Activated B cell treated with CpG ODN at 0.5 μM for 24 hours (primary cell): Measurements from ENCODE around the gene ITSN2. TPM values are rescaled to one million over a fixed set of nuclear protein-coding genes. Genes with fewer than 3 reads are reported as not detected.

Source experiments
- ATAC-seq: fragments of 200-7000 bp; cut with Tn5 transposase; one replicate; pipeline ENCODE4 v1.10.0; 2021; ENCODE audit warnings: low read depth, mild to moderate bottlenecking, moderate library complexity
- CTCF ChIA-PET: fragments of 350-600 bp; sonication (Branson Sonifier 250); formaldehyde crosslinking; loops from one replicate; lab custom pipeline; 2021; ENCODE audit warnings: antibody characterized with exemption; lab: Charles Lee
- POLR2A ChIA-PET: fragments of 350-600 bp; sonication (Branson Sonifier 250); formaldehyde crosslinking; loops from one replicate; lab custom pipeline; 2021; ENCODE audit warnings: antibody characterized with exemption; lab: Charles Lee
- DNase-seq: peaks from one replicate; pipeline ENCODE4 v3.0.0; 2022
- H3K27ac Mint-ChIP-seq: one replicate; pipeline ENCODE4 v1.8.0; 2020; ENCODE audit warnings: mixed read lengths
- H3K27me3 Mint-ChIP-seq: one replicate; pipeline ENCODE4 v1.8.0; 2021; ENCODE audit warnings: mixed read lengths
- H3K36me3 Mint-ChIP-seq: one replicate; pipeline ENCODE4 v1.8.0; 2021; ENCODE audit warnings: low read depth, mixed read lengths
- H3K4me1 Mint-ChIP-seq: one replicate; pipeline ENCODE4 v1.8.0; 2021; ENCODE audit warnings: mixed read lengths
- H3K4me3 Mint-ChIP-seq: one replicate; pipeline ENCODE4 v1.8.0; 2020; ENCODE audit warnings: mild to moderate bottlenecking, mixed read lengths
- H3K9me3 Mint-ChIP-seq: one replicate; pipeline ENCODE4 v1.8.0; 2020; ENCODE audit warnings: mixed read lengths
- intact Hi-C: fragments of 100-400 bp; cut with micrococcal nuclease; formaldehyde crosslinking; loops from one replicate; pipeline ENCODE4 v1.15.1; 2024
- total RNA-seq: library from RNA; stranded (reverse); gene quantifications from 2 replicates; pipeline ENCODE4 v1.2.3, GENCODE V29; 2022
- TF ChIP-seq, protein P1 (sequence below): fragments of 200-600 bp; IDR thresholded peaks from one replicate; pipeline ENCODE4 v1.8.0; 2022; ENCODE audit warnings: antibody characterized with exemption, mild to moderate bottlenecking

ITSN2 gene
- total RNA-seq, 1 donor from 2014 or later: 156 TPM

DNA sequence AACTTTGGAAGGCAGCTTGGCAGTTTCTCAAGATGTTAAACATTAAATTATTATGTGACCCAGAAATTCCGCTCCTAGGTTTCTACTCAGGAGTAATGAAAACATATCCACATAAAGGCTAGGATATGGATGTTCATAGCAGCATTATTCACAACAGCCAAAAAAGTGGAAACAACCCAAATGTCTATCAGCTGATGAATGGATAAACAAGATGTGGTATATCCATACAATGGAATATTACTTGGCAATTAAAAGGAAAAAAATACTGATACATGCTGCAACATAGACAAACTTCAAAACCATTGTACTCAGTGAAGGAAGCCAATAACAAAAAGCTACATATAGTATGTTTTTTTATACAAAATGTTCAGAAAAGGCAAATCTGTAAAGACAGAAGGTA is 197.8 kb downstream of the ITSN2 start:
- H3K27ac Mint-ChIP-seq: no peak overlapping the region
- DNase-seq (no peak), ATAC-seq (no peak)
- H3K27me3 Mint-ChIP-seq: no peaks in the 10 kb centered on the region
- POLR2A ChIA-PET: no interaction called here
- intact Hi-C loops: no loop called here
- peaks cover 16% of the 10 kb centered on the region for H3K36me3 Mint-ChIP-seq
- peaks cover 12% of the 10 kb centered on the region for H3K4me1 Mint-ChIP-seq
- H3K4me3 Mint-ChIP-seq: no peak overlapping the region
- TF ChIP-seq, protein P1, sequence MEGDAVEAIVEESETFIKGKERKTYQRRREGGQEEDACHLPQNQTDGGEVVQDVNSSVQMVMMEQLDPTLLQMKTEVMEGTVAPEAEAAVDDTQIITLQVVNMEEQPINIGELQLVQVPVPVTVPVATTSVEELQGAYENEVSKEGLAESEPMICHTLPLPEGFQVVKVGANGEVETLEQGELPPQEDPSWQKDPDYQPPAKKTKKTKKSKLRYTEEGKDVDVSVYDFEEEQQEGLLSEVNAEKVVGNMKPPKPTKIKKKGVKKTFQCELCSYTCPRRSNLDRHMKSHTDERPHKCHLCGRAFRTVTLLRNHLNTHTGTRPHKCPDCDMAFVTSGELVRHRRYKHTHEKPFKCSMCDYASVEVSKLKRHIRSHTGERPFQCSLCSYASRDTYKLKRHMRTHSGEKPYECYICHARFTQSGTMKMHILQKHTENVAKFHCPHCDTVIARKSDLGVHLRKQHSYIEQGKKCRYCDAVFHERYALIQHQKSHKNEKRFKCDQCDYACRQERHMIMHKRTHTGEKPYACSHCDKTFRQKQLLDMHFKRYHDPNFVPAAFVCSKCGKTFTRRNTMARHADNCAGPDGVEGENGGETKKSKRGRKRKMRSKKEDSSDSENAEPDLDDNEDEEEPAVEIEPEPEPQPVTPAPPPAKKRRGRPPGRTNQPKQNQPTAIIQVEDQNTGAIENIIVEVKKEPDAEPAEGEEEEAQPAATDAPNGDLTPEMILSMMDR: no peak
- CTCF ChIA-PET: interaction anchor here (1.1 kb wide), 1 partner anchor 338 kb away, joined by 5 read pairs; no protein-coding TSS in a partner anchor
- H3K9me3 Mint-ChIP-seq: peaks cover 7% of the 10 kb centered on the region

GRCh38 chr2:24160761-24161160 is 199.6 kb downstream of the ITSN2 start:
- Mint-ChIP-seq H3K27me3 (no peaks in the 10 kb centered on the region), H3K27ac (no peak overlapping the region), H3K4me1 (peaks cover 12% of the 10 kb centered on the region), H3K36me3 (peaks cover 18% of the 10 kb centered on the region), H3K4me3 (no peak overlapping the region), H3K9me3 (peaks cover 7% of the 10 kb centered on the region)
- TF ChIP-seq, protein P1: no peak
- ATAC-seq (no peak), DNase-seq (no peak)
- intact Hi-C loops: no loop called here
- ChIA-PET CTCF (no interaction called here), POLR2A (no interaction called here)

DNA sequence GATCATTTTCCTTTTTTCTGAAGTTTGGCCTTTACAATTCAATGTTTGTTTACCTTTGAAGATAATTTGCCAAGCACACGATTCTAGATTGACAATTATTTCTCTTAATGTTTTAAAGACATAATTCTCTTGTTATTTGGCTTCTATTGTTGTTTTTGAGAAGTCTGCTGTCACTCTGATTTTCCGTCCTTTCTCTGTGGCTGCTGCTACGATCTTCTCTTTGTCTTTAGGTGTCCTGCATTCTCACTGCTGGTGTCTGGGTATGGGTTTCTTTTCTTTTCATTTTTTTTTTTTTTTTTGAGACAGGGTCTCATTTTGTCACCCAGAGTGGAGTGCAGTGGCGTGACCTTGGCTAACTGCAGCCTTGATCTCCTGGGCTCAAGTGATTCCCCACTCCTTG is 200.6 kb downstream of the ITSN2 start:
- CTCF ChIA-PET: no interaction called here
- Mint-ChIP-seq H3K36me3 (peaks cover 20% of the 10 kb centered on the region), H3K9me3 (peaks cover 7% of the 10 kb centered on the region), H3K27ac (no peak overlapping the region), H3K4me3 (no peak overlapping the region), H3K4me1 (peaks cover 8% of the 10 kb centered on the region), H3K27me3 (no peaks in the 10 kb centered on the region)
- TF ChIP-seq, protein P1: no peak
- intact Hi-C loops: loop anchor here (10.0 kb wide), 1 partner anchor 145 kb away; the partner anchor contains the start of gene MFSD2B
- ATAC-seq (no peak), DNase-seq (no peak)
- POLR2A ChIA-PET: no interaction called here

GRCh38 chr2:24158131-24158530 is 202.2 kb downstream of the ITSN2 start:
- ChIA-PET CTCF (no interaction called here), POLR2A (no interaction called here)
- Mint-ChIP-seq H3K4me1 (no peaks in the 10 kb centered on the region), H3K4me3 (no peak overlapping the region), H3K27me3 (no peaks in the 10 kb centered on the region), H3K36me3 (peaks cover 21% of the 10 kb centered on the region), H3K9me3 (peaks cover 7% of the 10 kb centered on the region), H3K27ac (no peak overlapping the region)
- DNase-seq (no peak), ATAC-seq (no peak)
- intact Hi-C loops: loop anchor here (10.0 kb wide), 1 partner anchor 143 kb away; the partner anchor contains the start of gene MFSD2B
- TF ChIP-seq, protein P1: no peak

DNA sequence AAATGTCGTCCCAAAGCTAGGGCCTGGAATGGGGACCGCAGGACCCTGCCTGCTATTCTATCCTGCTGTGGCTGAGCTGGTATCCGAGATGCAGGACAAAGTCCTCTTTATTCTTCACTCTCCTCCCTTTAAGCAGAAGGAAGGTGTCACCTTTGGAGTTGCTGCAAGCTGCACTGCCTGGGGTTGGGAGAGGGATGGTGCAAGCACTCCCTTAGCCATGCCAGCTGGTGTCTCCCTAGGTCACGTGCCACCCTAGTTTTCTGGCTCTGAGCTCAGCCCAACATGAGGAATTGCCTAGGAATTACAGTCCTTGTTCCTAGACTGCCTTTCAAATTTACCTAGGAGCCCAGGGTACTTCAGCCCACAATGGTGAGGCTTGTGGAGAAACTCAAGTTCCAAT is 206.9 kb downstream of the ITSN2 start:
- ATAC-seq: no peak
- Mint-ChIP-seq H3K27me3 (no peaks in the 10 kb centered on the region), H3K27ac (no peak overlapping the region), H3K9me3 (peaks cover 2% of the 10 kb centered on the region), H3K4me3 (no peak overlapping the region), H3K36me3 (peaks cover 30% of the 10 kb centered on the region), H3K4me1 (no peaks in the 10 kb centered on the region)
- TF ChIP-seq, protein P1: no peak
- intact Hi-C loops: loop anchor here (10.0 kb wide), 1 partner anchor 139 kb away; the partner anchor contains the start of gene MFSD2B
- DNase-seq: no peak
- ChIA-PET POLR2A (no interaction called here), CTCF (interaction anchor here (1.1 kb wide), 1 partner anchor 69 kb away, joined by 3 read pairs; the partner anchor contains the start of gene TP53I3)

Other genes starting within 250 kb of the ITSN2 start
- gene PFN4, start 237.2 kb downstream of the ITSN2 start, total RNA-seq: 0.34 and 0.60 TPM in 2 replicates
- gene FAM228B, start 237.1 kb downstream of the ITSN2 start, total RNA-seq: 24.7 and 26.2 TPM in 2 replicates
- not detected in 2 replicates for gene FAM228A, start 185.5 kb downstream of the ITSN2 start, total RNA-seq
- gene NCOA1, start 130.7 kb upstream of the ITSN2 start, total RNA-seq: 44.9 and 49.5 TPM in 2 replicates